Measurements from ENCODE around the gene SHROOM4.

The SHROOM4 gene

DNA sequence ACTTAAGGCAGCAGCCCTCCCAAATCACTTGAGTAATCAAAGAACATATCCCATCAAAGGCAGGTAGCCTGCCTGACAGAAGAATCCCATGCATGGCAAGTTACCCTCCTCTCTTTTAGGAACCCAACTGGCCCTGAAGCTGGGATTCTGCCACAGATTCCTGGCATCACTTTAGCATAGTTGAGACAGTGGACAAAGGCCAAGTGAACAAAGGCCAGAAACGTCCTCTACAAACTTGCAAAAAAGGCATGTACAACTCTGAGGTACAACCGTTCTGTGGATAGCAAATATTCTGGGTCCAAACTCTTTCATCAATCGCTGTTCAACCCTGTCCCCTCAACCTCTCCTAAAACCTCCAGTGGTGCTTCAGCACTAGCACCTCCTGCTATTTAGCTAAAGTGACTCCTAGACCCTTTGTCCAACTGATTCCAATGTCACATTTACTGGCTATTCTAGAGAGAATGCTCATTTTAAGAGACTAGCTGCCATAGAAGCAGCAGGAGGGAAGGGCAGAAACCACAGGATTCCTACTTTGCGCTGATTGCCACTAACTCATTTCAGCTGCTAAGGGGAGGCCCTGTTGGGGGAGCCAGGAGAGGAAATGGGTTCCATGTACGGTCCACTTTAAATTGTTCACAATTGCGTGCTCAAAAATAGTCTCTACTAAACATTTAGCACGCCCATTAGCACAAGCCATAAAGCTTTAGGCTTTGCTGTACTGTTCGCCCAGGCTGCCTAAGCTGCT, 105.9 kb downstream of the SHROOM4 start:
- no peak for DNase-seq (ENCODE audit: low spot score)

DNA sequence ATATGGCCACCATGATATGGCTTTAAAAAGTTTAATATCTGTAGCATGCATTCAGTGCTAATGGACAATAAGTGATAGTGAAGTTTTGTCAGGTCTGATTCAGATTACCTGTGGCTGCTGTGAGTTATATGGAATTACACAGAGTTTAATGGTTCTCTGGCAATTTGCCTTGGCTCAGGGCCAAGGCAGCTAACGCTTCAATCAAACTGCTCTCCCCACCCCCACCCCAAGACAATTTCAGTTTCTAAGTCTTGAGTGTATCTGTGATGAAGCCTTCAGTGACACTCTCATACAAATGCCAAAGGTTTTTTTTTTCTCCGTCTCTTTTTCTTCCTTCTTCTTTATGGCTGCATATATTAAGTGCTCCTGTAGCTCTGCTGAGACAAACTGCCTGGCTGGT, 106.6 kb downstream of the SHROOM4 start:
- DNase-seq (ENCODE audit: low spot score), result no peak

DNA sequence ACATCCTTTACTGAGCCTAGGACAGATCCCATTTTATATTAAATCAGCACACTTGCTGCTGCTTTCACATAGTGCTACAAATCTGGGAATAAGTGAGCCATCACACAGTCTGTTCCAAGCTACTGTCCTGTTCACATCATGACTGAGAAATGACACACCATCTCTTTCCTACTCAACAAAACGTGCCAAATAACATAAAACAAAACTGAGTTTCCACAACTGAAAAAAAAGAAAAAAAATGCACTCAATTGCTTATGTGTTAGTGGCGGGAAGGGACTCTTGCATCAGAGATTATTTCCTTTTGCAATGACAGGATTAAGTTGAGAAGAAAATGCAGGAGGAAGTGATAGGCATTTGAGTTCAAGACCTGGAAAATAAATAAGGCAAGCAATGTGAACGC, 109.0 kb downstream of the SHROOM4 start:
- DNase-seq (ENCODE audit: low spot score), result no peak

DNA sequence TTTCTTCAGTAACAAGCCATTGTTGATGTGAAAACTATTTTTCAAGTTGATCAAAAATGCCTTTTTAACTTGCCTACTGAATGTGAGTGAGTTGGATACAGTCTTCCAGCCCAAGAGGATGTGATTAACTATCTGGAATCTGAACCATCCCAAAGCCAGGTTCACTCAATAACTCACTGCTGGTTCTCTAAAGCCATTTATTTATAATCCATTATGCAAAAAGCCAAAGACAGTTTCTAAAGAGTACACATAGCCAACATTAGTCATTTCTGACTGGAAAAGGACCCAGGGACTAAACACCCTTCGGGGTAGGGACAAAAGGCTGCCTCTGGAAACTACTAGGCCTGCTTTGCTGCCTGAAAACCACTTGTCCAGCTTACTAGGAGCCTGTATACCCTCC, 109.6 kb downstream of the SHROOM4 start:
- DNase-seq (ENCODE audit: low spot score), result no peak

DNA sequence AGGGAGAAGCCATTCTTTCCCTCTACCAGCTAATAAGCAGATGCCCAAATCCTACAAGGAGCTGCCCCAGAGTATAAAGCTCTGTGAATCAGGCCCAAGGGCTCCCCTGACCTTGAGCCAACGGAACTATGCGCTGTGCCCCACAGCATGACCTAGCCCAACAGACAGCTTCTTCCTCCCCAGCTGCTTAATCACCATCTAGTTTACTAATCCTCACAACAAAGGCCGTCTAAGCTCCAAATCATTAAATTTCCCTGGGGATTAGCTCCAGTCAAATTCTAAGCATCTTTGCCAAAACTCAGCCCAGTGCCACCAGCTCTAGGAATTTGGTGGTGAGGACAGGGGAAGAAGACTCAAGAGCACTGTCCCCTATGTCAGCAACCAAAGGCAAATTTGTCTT, 113.1 kb downstream of the SHROOM4 start:
- DNase-seq (ENCODE audit: low spot score), result no peak

DNA sequence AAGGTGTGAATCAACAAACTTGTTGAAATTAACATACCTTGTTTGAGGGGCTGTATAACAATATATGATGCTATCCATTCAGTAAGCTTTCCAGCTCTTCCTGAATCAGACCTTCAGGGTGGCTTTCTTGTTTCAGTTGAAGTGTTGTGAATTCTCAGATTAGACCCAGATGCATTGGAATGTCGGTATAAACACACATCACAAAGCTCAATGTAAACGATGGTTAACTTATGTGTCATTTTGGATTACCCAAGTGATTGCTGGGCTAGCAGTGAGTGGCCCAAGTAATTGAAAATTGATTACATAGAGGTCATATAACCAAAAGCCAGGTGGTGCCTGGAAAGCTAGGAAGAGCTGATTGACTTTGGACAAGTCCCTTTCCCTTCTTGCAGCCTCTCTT, 115.0 kb downstream of the SHROOM4 start:
- no peak for DNase-seq (ENCODE audit: low spot score)

DNA sequence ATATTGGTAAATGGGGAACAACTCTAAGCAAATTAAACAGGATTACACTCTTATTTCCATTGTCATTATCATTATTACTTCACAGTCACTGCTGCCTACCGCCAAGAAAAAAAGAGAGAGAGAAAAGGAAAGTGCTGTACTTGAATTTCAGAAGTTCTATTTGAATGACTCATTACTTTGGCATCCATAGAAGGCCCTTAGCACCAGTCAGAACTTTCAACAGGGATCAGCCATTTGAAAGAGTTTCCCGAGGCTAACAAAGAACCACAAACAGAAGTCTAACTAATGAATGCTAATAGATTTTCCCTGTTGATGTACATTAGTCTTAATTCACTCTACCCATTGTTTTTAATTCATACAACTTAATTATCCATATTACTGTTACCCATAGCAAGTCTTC, 116.3 kb downstream of the SHROOM4 start:
- DNase-seq (ENCODE audit: low spot score), result no peak

DNA sequence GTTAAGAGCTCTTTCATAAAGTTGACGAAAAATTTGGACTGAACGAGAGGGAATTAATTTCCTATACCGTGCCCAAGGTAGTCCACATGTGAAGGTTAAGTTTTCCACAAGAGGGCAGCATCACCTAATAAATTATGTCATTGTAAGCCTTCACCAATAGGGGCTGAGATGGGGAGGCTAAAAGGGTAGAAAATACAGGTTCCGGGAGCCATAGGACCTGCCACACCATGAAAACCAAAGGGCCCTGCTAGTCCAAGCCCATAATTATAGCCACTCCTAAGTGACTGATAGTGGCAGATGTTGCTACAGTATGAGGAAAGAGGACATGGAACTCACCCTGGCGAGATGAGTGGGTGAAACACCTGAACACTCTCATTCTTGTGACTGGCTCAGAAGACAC, 122.2 kb downstream of the SHROOM4 start:
- DNase-seq (ENCODE audit: low spot score), result peak; percentile 23

DNA sequence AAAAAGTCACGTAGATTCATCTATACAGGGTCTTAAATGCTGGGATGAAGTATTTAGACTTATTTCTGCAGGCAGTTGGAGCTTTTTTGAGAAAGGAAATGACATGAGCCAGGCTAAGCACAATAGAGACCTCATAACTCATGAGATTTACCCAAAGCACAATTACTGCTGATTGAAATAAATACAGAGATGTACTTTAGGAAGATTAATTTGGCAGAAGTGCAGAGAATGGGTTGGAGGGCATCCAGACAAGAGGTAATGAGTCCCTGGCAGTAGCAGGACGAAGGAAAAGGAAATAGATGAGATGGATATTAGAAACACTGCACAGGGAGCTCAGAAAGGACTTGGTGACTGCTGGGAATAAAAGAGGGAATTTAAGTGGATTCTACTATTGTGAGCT, 129.1 kb downstream of the SHROOM4 start:
- DNase-seq (ENCODE audit: low spot score), result no peak

DNA sequence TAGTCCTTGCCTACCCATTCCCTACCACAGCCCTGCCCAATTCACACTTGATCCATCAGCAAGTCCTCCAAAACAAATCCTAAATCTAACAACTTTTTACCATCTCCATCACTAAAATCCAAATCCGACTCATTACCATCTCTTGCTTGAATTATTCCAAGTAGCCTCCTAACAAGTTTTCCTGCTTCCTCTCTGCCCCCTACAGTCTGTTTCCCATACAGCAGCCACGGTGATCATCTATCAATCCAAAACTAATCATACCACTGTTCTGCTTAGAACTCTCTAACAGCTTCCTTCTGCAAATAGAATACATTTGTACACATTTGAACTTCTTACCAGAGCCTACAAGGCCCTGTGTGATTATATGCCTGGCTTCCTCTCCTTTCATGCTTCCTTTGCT, 133.0 kb downstream of the SHROOM4 start:
- peak; percentile 12 for DNase-seq (ENCODE audit: low spot score)

DNA sequence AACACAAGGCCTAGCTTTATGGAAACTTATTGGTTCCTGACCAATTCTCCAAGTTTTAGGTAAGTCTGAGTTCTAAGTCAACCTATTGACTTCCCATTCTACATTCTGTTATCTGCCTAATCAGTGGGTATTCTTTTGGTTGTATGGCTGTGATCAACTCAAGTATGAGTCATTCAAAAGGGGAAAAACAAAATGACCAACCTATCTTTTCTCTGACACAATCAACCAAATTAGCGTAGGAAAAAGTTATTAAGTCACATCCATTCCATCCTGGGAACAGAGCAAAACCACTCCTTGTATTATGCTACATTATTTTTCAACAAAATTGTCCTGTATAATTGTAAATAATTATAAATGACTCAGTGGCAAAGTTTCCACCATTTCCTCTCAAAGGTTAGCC, 136.2 kb downstream of the SHROOM4 start:
- no peak for DNase-seq (ENCODE audit: low spot score)

DNA sequence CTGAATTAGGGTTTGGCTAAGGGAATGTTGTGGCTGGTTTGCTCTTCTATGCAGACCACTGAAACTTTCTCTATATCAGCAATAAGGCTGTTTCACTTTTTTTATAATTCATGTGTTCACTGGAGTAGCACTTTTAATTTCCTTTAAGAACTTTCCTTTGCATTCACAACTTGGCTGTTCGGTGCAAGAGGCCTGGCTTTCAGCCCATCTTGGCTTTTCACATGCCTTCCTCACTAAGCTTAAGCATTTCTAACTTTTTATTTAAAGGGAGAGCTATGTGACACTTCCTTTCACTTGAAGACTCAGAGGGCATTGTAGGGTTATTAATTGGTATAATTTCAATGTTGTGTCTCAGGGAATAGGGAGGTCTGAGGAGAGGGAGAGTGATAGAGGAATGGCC, 142.3 kb downstream of the SHROOM4 start:
- DNase-seq (ENCODE audit: low spot score), result no peak

DNA sequence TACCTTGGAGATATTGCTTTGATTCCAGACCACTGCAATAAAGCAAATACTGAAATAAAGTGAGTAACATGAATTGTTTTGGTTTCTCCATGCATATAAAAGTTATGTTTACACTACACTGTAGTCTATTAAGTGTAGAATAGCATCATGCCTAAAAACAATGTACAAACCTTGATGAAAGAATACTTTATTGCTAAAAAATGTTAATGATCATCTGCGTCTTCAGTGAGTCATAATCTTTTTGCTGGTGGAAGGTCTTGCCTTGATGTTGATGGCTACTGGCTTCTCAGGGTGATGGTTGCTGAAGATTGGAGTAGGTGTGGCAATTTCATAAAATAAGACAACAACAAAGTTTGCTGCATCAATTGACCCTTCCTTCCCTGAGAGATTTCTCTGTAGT, 145.1 kb downstream of the SHROOM4 start:
- no peak for DNase-seq (ENCODE audit: low spot score)

DNA sequence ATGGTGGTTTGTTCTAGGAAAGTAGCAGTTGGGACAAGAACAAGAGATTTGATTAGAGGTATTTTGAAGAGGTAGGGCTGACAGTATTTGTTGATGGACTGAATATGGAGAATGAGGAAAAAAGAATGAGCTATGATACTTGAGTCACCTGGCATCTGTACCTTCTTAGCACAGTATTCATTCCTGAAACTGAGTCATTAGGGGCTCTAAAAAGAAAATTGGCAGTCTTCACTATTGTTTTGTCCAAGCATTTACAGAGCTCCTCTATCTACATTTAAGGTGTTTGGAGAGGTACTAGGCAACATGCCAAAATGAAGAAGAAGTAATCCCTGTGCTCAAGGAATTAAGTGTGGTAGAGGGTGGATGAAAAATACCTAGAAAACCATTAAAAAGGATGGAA, 165.8 kb downstream of the SHROOM4 start:
- no peak for DNase-seq (ENCODE audit: low spot score)

DNA sequence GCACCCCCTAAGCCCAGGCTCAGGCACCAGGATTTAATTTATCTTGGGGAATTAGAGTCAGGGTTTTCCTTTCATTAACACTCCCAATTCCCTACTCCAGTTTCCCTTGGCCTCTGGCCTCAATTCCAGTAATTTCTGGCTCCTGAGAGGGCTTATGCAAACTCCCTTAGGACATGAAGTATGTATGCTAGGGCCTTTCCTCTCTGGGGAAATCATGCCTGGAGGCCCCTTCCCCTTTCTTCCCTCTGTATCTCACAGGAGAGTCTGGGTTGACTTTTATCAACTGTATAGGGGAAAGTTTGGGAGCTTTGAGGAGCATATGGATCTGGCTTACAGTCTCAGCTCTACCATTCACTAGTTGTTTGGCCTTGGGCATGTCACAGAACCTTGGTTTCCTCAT, 169.5 kb downstream of the SHROOM4 start:
- DNase-seq (ENCODE audit: low spot score), result no peak

DNA sequence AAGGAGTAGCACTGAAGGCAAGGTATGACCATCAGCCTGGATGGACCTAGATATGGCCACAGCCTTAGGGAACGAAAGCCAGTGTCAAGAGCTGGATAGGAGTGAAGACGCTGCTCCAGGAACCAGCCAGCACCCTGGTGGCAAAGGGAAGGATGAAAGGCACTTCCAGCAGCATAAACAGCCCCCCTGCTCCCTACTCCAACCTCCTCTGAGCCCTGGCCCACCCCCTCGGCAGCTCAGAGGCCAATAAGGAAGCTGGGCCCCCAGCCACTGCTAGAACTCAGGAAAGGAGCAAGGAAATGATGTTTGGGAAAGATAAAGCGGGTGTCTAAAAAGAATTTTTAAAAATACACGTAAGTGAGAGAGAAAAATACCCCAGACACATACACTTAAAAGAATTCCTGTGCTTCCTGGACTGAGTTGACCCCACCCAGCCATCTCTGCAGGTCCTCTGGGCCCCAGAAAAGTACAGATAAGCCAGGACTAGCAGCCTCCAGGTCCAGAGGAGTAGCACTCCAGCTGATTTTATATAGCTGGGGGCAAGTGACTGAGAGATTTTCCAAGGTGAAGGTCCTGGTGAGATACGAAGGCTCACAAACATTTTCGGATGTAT, 170.4 kb downstream of the SHROOM4 start:
- DNase-seq (ENCODE audit: low spot score), result no peak

DNA sequence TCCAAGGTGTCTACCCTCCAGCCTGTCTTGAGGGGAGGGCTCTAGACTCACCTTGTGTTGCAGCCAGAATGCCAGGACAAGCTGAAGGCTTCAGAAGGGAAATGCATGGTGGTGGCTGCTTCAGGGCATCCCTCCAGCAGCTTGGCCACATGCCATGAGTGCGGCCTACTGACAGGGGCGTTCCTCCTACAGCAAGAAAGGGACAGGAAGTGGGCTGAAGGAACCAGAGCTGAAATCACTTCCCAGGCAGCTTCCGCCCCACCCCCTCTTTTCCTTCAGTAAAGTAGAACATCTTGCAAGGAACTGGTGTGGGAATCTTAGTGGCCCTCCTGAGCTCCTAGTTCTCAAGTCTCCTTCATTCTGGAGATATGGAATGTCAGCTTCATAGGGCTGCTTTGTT, 175.9 kb downstream of the SHROOM4 start:
- DNase-seq (ENCODE audit: low spot score), result peak; percentile 4

DNA sequence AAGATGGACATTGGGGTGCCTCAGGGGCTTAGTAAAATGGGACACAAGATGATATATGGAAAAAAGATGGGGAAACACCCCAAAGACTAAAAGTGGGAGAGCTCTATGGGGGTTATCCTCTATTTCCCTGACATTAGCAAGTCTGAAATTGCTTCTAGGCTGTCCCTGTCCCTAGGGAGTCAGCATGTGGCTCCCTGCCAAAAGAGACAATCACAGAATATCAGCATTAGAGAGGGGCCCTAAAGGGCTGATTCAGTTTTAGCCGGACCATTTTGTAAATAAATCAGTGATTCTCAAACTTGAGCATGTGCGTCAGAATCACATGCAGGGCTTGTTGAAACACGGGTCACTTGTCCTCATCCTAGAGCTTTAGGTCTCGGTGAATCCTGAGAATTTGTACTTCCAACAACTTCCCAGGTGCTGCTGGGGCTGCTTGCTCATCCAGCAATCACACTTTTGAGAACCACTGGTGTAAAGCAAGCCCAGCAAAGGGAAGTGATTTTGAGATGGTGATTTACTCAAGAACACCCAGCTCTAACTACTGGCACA, 178.1 kb downstream of the SHROOM4 start:
- peak; percentile 5 for DNase-seq (ENCODE audit: low spot score)

DNA sequence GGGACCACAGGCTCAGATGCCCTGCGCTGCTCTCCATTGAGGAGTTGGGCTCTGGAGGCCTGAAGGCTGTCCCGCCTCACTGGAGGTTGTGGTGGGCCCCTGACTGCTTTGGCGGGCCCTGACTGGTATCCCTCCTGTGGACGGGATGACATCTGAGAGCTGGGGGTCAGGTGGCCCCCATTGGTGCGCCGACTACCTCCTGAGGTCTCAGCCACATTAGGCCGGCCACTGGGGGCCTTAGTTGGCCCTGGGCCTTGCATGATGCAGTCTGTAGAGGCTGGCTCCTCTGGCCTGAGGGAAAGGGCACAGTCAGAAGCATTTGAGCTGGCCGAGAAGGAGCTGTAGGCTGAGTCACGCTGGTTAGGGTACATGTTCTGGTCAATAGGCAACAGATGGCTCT, 178.8 kb downstream of the SHROOM4 start:
- DNase-seq (ENCODE audit: low spot score), result no peak

DNA sequence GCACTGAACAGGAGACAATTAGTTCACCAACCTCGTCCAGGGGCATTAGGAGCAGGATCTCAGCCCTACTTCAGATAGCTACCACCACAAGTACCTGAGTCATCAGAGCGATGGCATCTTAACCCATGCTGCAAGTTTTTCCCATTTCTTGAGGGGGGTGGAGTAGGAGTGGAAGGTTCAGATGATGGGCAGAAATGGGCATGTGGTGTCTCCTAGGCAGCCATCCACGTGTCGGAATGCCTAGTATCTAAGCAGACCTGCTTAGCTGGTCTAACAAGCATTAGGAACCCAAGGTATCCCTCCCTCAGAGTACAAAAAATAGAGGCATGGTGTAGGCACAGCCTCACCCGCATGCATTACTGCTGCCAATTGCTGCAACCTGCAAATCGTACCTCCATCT, 184.2 kb downstream of the SHROOM4 start:
- no peak for DNase-seq (ENCODE audit: low spot score)

DNA sequence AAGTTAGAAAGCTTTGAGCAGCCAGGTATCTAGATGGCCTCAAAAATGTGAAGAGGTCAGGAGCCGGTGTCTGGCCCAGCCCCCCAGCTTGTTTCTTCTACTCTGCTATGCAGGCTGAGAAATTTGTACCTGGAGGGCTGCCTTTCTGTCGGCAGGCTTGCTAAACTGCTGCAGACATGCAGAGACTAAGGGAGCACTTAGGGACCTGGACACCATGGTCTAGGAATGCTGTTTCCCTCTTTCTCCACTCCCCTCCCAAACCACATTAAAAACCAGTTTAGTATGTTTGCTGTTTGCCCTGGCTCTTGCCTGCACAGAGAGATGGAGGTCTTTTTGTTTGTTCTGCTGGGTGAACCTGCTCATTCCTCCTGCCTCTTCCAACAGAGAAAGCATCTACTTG, 186.3 kb downstream of the SHROOM4 start:
- no peak for DNase-seq (ENCODE audit: low spot score)

DNA sequence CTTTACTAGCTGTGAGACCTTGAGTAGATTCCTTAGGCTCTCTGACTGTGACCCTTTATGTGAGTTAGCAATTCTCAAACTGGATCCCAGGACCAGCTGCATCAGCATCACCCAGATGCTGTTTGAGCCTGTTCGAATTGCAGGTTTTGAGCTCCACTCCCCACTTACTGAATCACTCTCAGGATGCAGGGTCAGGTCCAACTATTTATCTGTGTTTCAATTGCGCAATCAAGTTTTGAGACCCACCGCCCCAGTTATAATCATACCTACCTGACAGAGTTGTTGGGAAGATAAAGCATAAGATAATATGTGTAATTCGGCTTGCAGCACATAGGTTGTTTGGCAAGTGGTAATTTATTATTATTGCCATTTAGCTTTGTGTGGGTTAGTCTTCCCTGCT, 187.6 kb downstream of the SHROOM4 start:
- DNase-seq (ENCODE audit: low spot score), result no peak

DNA sequence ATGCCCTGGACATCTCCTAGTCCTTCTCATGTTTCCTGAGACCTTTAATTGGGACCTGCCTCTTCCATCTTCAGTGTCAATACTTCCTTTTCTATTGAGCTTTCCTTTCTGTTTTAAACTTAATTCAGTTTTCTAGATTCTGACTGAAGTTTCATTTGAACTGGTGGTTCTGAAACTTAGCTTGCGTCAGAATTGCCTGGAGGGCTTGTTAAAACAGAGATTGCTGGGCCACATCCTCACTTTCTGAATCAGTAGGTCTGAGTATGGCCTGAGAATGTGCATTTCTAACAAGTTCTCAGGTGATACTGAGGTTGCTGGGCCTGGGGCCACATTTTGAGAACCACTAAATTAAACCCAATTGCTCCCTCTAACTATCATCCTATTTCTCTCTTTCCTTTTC, 191.2 kb downstream of the SHROOM4 start:
- DNase-seq (ENCODE audit: low spot score), result no peak

Measured in Ammon's horn (tissue), 1 donor.